Fibroblast of mammary gland (primary cell): ENCODE results near the gene MTUS2.

Experiments
- DNase-seq: peaks from one replicate; pipeline ENCODE4 v3.0.0-alpha.2; 2010; ENCODE audit warnings: low read depth
- H3K4me3 ChIP-seq: 2 replicates; pipeline ENCODE4 v1.5.1; 2011; ENCODE audit warnings: low read depth, mild to moderate bottlenecking, low read length, moderate library complexity; ENCODE audit not compliant: control insufficient read depth
- TF ChIP-seq, protein P1 (sequence below): conservative IDR thresholded peaks from 2 replicates; pipeline ENCODE4 v1.5.1; 2011; ENCODE audit warnings: low read depth, low read length, inconsistent platforms; ENCODE audit not compliant: control insufficient read depth, insufficient read depth

The MTUS2 gene

DNA sequence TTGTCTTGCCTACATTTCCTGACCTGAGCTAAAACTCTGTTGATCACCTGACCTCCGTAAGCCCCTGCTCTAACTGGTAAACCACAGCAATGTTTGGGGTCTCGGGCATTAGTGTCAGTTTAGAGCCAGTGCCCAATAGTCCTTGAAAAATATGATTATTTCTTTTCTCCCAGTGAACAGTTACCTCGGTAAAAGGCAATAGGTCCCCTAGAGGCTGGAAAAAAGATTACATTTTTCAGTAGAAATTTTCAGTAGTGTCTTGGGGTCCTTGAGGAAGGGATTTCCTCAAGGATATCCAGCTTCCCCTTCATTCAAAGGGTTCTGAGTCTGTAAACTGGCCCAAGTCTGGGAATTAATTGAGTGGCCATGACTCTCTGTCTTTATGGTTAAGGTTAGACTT is 597.9 kb downstream of the MTUS2 start:
- DNase-seq: no peak
- TF ChIP-seq, protein P1, sequence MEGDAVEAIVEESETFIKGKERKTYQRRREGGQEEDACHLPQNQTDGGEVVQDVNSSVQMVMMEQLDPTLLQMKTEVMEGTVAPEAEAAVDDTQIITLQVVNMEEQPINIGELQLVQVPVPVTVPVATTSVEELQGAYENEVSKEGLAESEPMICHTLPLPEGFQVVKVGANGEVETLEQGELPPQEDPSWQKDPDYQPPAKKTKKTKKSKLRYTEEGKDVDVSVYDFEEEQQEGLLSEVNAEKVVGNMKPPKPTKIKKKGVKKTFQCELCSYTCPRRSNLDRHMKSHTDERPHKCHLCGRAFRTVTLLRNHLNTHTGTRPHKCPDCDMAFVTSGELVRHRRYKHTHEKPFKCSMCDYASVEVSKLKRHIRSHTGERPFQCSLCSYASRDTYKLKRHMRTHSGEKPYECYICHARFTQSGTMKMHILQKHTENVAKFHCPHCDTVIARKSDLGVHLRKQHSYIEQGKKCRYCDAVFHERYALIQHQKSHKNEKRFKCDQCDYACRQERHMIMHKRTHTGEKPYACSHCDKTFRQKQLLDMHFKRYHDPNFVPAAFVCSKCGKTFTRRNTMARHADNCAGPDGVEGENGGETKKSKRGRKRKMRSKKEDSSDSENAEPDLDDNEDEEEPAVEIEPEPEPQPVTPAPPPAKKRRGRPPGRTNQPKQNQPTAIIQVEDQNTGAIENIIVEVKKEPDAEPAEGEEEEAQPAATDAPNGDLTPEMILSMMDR: peak; percentile 22
- no peak overlapping the region for H3K4me3 ChIP-seq

- DNase-seq: no peak
- no peak overlapping the region for H3K4me3 ChIP-seq
- TF ChIP-seq, protein P1: no peak
Measured at GRCh38 chr13:29421118-29421517, 601.0 kb downstream of the MTUS2 start.

GRCh38 chr13:29422015-29422414 is 601.9 kb downstream of the MTUS2 start:
- DNase-seq: no peak
- no peak overlapping the region for H3K4me3 ChIP-seq
- TF ChIP-seq, protein P1: no peak

- DNase-seq: no peak
- H3K4me3 ChIP-seq: no peak overlapping the region
Measured at GRCh38 chr13:29423050-29423449, 602.9 kb downstream of the MTUS2 start.

DNA sequence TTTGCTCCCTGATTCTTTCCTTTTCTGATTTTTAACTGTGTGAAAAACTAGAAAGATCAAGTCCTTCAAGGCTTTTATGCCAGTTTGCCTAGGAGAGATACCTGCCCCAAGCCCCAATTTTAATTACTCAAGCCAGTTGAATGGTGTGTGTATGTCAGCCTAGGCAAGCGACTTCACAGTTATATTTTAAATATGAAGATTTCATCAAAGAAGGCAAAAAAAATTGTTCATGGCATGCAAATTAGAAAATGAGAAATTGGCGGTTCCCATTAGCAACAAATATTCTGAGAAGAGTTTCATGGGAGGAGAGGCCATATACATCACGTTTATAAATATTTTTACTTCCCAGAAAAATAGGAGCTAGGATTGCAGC is 607.8 kb downstream of the MTUS2 start:
- peak overlapping the region; percentile 5 for H3K4me3 ChIP-seq
- DNase-seq: no peak
- TF ChIP-seq, protein P1: no peak

More at GRCh38 chr13:29423050-29423449, 602.9 kb downstream of the MTUS2 start:
- TF ChIP-seq, protein P1: no peak

DNA sequence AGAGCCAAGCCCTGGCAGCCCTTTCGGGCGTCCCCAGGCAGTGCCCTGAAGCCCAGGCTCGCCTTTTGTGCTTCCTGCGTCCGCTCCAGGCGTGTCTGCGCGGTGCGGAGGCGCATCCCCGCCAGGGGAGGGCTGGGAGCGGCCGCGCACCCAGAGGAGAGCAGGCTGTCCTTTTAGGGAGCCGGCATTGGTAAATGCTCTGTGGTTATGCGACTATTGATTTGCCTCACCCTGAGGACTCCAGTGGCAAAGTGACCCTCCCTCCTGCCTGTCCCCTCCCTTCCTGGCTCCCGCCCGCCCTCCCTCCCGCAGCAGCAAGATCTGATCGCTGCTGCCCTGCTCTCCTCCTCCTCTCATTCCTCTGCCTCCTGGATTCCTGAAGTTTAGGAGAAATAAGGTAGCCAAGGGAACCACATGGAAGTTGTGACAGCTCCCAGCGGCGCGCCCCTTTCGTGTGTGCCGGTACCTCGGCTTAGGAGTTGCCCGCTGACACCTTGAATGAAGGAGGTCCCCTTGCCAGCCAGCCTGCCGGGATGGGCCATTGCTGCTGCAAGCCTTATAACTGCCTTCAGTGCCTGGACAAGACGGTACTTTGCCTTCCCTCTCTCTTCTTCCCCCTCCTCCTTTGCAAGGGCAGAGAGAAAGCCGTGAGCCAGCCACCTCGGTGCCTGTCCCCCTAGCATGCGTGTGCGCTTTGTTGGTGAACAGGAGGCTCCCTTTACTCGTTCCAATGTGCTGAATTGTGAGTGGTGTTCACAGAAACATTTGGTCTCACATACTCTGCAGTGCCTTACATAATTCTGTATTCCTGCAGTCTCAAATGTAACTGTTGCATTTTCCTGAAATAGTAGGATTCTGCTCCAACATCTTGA is 608.4 kb downstream of the MTUS2 start:
- DNase-seq: no peak
- H3K4me3 ChIP-seq: peak overlapping the region; percentile 5
- TF ChIP-seq, protein P1: no peak
